MG63 (cell line): ENCODE measurements around the gene SPACA7. TPM values are rescaled to one million over a fixed set of nuclear protein-coding genes. Genes with fewer than 3 reads are reported as not detected.

ENCODE experiments used
- DNase-seq: peaks from one replicate; pipeline ENCODE4 v3.0.0-alpha.2; 2020
- H3K27me3 ChIP-seq: fragments of 250-450 bp; sonication (Bioruptor Pico); 2 replicates; pipeline ENCODE4 v1.5.1; 2020; ENCODE audit warnings: mild to moderate bottlenecking, moderate library complexity
- H3K36me3 ChIP-seq: fragments of 250-450 bp; sonication (Bioruptor Pico); 2 replicates; pipeline ENCODE4 v1.5.1; 2020; ENCODE audit warnings: mild to moderate bottlenecking, moderate library complexity
- H3K4me3 ChIP-seq: fragments of 250-450 bp; sonication (Bioruptor Pico); 2 replicates; pipeline ENCODE4 v1.5.1; 2020; ENCODE audit warnings: mild to moderate bottlenecking, moderate library complexity
- H3K9me3 ChIP-seq: fragments of 250-450 bp; sonication (Bioruptor Pico); 2 replicates; pipeline ENCODE4 v1.5.1; 2020; ENCODE audit warnings: mild to moderate bottlenecking, moderate library complexity
- total RNA-seq: library from RNA; depleted of rRNA; stranded (reverse); fragments of >200 nt; shearing (Covaris generic); gene quantifications from 2 replicates; pipeline ENCODE4 v1.2.3, GENCODE V29; 2014; ENCODE audit warnings: low replicate concordance

The SPACA7 gene
- total RNA-seq, 1 experiment from 2014 or later, result not detected

GRCh38 chr13:112449545-112449930 is 73.4 kb downstream of the SPACA7 start:
- no peaks in the 10 kb centered on the region for H3K9me3 ChIP-seq
- no peaks in the 10 kb centered on the region for H3K36me3 ChIP-seq
- DNase-seq, result no peak
- H3K4me3 ChIP-seq, result no peak overlapping the region
- no peaks in the 10 kb centered on the region for H3K27me3 ChIP-seq

GRCh38 chr13:112450118-112450903 is 74.2 kb downstream of the SPACA7 start:
- H3K27me3 ChIP-seq, result no peaks in the 10 kb centered on the region
- H3K36me3 ChIP-seq, result no peaks in the 10 kb centered on the region
- H3K4me3 ChIP-seq, result no peak overlapping the region
- no peaks in the 10 kb centered on the region for H3K9me3 ChIP-seq
- DNase-seq, result no peak

- Histone ChIP-seq H3K4me3 (no peak overlapping the region), H3K9me3 (no peaks in the 10 kb centered on the region), H3K27me3 (no peaks in the 10 kb centered on the region), H3K36me3 (no peaks in the 10 kb centered on the region)
- no peak for DNase-seq
Observed at GRCh38 chr13:112450904-112451240, 74.7 kb downstream of the SPACA7 start.

DNA sequence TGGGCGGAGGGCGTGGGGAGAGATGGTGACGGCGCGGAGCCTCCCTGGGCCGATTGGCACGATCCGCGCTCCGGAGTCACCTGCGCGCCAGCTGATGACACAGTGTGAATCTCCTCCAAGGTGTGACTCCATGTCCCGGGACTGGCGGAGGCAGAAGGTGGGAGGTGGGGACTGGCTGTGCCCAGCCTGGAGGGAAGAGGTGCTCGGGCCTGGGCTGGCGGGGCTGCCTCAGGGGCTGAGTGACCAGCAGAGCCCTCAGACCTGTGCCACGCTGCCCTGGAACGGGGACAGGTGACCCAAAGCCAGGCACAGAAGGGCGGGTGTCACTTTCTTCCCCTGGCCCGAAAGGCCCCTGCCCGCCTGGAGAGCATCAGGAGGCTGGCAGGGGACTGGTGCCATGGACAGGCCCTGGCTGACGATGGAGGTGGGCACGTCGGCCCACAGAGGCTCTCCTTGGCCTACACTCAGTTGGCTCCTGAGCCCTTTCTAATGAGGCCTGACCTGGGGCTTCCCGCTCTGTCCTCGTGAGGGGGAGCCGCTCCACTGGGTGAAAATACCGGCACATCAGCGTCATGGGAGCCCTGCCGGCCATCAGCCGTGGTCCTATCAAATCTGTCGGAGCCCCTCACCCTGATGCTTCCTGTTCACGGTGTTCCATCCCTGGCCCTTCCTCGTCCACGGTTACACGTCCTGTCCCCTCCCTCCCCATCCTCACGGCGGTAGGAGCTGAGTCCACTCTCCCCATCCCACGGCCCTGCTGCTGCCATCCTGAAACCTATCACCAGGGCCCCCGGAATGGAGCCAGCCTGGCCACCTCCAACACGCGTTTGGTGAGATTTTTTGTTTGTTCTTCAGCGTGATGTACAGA is 75.6 kb downstream of the SPACA7 start:
- H3K9me3 ChIP-seq, result no peaks in the 10 kb centered on the region
- H3K27me3 ChIP-seq, result no peaks in the 10 kb centered on the region
- H3K4me3 ChIP-seq, result no peak overlapping the region
- DNase-seq, result no peak
- H3K36me3 ChIP-seq, result no peaks in the 10 kb centered on the region

GRCh38 chr13:112452380-112453206 is 76.4 kb downstream of the SPACA7 start:
- Histone ChIP-seq H3K4me3 (no peak overlapping the region), H3K36me3 (no peaks in the 10 kb centered on the region), H3K27me3 (no peaks in the 10 kb centered on the region), H3K9me3 (no peaks in the 10 kb centered on the region)
- DNase-seq, result no peak

DNA sequence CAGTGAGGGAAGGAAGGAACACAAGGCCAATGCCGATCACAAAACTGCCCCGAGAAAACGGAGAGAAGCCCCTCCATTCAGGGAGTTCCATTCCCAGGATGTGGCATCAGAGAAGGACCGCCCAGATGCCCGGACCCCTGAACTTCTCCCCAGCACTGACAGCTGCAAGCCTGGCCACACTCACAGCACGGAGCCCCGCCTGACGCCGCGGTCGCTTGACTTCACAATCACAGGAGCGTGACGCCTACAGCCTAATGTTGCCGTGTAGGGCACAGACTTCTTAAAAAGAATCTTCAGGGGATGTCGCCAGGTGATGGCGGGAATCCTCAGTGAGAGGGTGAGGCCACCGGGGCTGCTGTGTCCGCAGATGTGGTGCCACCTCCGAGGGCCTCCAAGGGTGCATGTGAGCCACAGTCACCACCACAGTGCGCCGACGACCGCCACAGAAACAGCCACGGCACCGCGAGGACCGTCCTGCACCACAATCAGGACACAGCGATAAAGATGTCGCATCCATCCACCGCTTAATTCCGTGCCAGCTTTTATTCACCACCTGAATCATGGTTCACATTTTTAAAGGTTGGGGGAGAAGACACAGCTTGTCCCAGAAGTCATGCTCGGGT is 77.2 kb downstream of the SPACA7 start:
- Histone ChIP-seq H3K36me3 (no peaks in the 10 kb centered on the region), H3K4me3 (no peak overlapping the region), H3K27me3 (no peaks in the 10 kb centered on the region), H3K9me3 (no peaks in the 10 kb centered on the region)
- DNase-seq, result no peak

GRCh38 chr13:112453874-112454647 is 77.9 kb downstream of the SPACA7 start:
- no peaks in the 10 kb centered on the region for H3K27me3 ChIP-seq
- H3K36me3 ChIP-seq, result no peaks in the 10 kb centered on the region
- H3K9me3 ChIP-seq, result no peaks in the 10 kb centered on the region
- no peak overlapping the region for H3K4me3 ChIP-seq
- DNase-seq, result no peak

- Histone ChIP-seq H3K27me3 (no peaks in the 10 kb centered on the region), H3K36me3 (no peaks in the 10 kb centered on the region), H3K4me3 (no peak overlapping the region), H3K9me3 (no peaks in the 10 kb centered on the region)
- DNase-seq, result no peak
Observed at GRCh38 chr13:112454648-112455334, 78.6 kb downstream of the SPACA7 start.

GRCh38 chr13:112455476-112456059 is 79.4 kb downstream of the SPACA7 start:
- Histone ChIP-seq H3K9me3 (no peaks in the 10 kb centered on the region), H3K4me3 (no peak overlapping the region), H3K27me3 (no peaks in the 10 kb centered on the region), H3K36me3 (no peaks in the 10 kb centered on the region)
- no peak for DNase-seq

DNA sequence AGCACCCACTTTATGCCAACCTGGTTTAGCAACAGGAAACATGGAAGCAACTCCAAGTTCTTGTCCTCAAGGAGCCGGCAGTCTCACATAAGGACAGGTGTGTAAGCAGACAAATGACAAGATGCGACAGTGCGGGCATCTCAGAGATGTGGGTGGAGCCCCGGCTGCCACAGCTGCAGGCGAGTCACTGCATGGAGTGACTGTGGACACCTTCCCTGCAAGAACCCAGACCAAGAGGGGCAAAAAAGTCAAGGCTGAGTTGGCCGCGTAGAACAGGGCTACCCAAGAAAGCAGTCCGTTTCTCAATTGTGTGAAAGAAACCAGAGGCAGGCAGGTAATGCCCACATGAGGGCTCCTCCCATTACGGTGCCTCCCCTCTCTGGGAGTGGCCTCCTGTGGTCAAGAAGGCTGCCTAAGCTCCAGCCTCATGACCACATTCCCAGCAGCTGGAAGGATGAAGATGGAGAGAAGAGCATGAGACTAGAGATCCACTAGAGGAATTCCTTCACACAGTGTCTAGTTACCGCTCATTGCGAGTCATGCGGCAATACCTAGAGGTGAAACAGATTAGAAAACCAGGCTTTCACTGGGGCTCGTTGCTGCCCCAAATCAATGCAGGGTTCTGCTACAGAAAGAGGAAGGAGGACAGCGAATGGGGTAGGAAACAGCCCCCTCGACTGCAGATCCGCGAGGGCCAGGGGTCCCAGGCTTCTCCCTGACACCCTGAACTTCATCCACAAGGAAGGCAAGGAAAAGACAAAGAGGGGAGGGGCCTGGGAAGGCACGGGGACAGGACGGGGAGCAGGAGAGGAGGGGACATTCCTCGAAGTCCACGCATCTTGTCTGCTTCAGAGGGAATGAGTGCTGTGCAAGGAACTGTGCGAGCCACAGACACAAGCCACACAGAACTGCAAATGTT is 80.2 kb downstream of the SPACA7 start:
- H3K27me3 ChIP-seq, result no peaks in the 10 kb centered on the region
- no peak for DNase-seq
- no peak overlapping the region for H3K4me3 ChIP-seq
- no peaks in the 10 kb centered on the region for H3K9me3 ChIP-seq
- H3K36me3 ChIP-seq, result no peaks in the 10 kb centered on the region

GRCh38 chr13:112457081-112457480 is 80.9 kb downstream of the SPACA7 start:
- no peak for DNase-seq
- no peaks in the 10 kb centered on the region for H3K36me3 ChIP-seq
- H3K9me3 ChIP-seq, result no peaks in the 10 kb centered on the region
- H3K27me3 ChIP-seq, result no peaks in the 10 kb centered on the region
- no peak overlapping the region for H3K4me3 ChIP-seq

DNA sequence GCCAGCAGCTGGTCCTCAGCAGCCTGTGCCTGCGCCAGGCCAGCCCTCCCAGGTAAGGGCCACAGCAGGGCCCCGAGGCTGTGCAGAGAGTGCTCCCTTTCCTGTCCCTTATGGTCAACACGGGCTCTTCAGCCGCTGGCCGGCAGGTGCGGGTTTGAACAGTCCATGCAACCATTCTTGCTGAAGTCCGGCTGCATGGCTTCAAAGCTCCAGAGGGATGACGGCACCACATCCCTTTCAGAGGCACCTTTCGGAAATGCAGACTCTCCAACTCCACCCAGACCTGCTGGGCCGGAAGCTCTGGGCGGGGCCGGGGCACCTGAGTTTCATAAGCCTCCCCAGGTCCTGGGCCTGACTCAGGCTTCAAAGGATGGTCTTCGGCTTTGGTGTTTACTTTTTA is 81.3 kb downstream of the SPACA7 start:
- no peaks in the 10 kb centered on the region for H3K36me3 ChIP-seq
- no peak overlapping the region for H3K4me3 ChIP-seq
- no peak for DNase-seq

GRCh38 chr13:112462408-112462807 is 86.3 kb downstream of the SPACA7 start:
- Histone ChIP-seq H3K27me3 (no peaks in the 10 kb centered on the region), H3K36me3 (no peaks in the 10 kb centered on the region), H3K4me3 (no peak overlapping the region), H3K9me3 (no peaks in the 10 kb centered on the region)
- no peak for DNase-seq

More for the DNA sequence above, 81.3 kb downstream of the SPACA7 start:
- H3K27me3 ChIP-seq, result no peaks in the 10 kb centered on the region
- H3K9me3 ChIP-seq, result no peaks in the 10 kb centered on the region

GRCh38 chr13:112464720-112465119 is 88.6 kb downstream of the SPACA7 start:
- Histone ChIP-seq H3K9me3 (no peaks in the 10 kb centered on the region), H3K4me3 (no peak overlapping the region), H3K27me3 (no peaks in the 10 kb centered on the region), H3K36me3 (no peaks in the 10 kb centered on the region)
- no peak for DNase-seq
